ENCODE measurements around the gene SLC25A13.
"Not testable (repeated sequence)": the region's sequence is repeated elsewhere in the genome, so short reads cannot be mapped to it uniquely, and the experiment has no call there.

SLC25A13 gene

GRCh38 chr7:96196676-96197075 lies 125.2 kb downstream of the SLC25A13 start:
- FAIRE-seq, result no peak

- no peak for FAIRE-seq
Measured at GRCh38 chr7:96189129-96189820, 132.6 kb downstream of the SLC25A13 start.

- FAIRE-seq, result no peak
Measured at GRCh38 chr7:96188591-96188991, 133.3 kb downstream of the SLC25A13 start.

GRCh38 chr7:96188174-96188581 lies 133.7 kb downstream of the SLC25A13 start:
- no peak for FAIRE-seq

- no peak for FAIRE-seq
Measured at GRCh38 chr7:96187735-96188134, 134.2 kb downstream of the SLC25A13 start.

- FAIRE-seq, result no peak
Measured at GRCh38 chr7:96184783-96185182, 137.1 kb downstream of the SLC25A13 start.

- FAIRE-seq, result no peak
Measured at GRCh38 chr7:96183163-96183670, 138.7 kb downstream of the SLC25A13 start.

- FAIRE-seq, result no peak
Measured at GRCh38 chr7:96182424-96183158, 139.3 kb downstream of the SLC25A13 start.

GRCh38 chr7:96181174-96181573 lies 140.7 kb downstream of the SLC25A13 start:
- no peak for FAIRE-seq

GRCh38 chr7:96179837-96180236 lies 142.1 kb downstream of the SLC25A13 start:
- FAIRE-seq, result no peak

- no peak for FAIRE-seq
Measured at GRCh38 chr7:96179341-96179740, 142.6 kb downstream of the SLC25A13 start.

GRCh38 chr7:96178581-96178980 lies 143.3 kb downstream of the SLC25A13 start:
- FAIRE-seq, result no peak

GRCh38 chr7:96177353-96177752 lies 144.5 kb downstream of the SLC25A13 start:
- FAIRE-seq, result no peak

GRCh38 chr7:96174812-96175211 lies 147.1 kb downstream of the SLC25A13 start:
- no peak for FAIRE-seq

GRCh38 chr7:96173781-96174180 lies 148.1 kb downstream of the SLC25A13 start:
- no peak for FAIRE-seq

GRCh38 chr7:96169439-96169838 lies 152.5 kb downstream of the SLC25A13 start:
- FAIRE-seq, result no peak

- FAIRE-seq, result no peak
Measured at GRCh38 chr7:96167424-96167823, 154.5 kb downstream of the SLC25A13 start.

- no peak for FAIRE-seq
Measured at GRCh38 chr7:96161897-96162296, 160.0 kb downstream of the SLC25A13 start.

GRCh38 chr7:96157856-96158255 lies 164.0 kb downstream of the SLC25A13 start:
- FAIRE-seq, result no peak

GRCh38 chr7:96154506-96154905 lies 167.4 kb downstream of the SLC25A13 start:
- FAIRE-seq, result not testable (repeated sequence)

GRCh38 chr7:96152706-96153105 lies 169.2 kb downstream of the SLC25A13 start:
- no peak for FAIRE-seq

- no peak for FAIRE-seq
Measured at GRCh38 chr7:96151889-96152288, 170.0 kb downstream of the SLC25A13 start.

GRCh38 chr7:96144260-96144526 lies 177.7 kb downstream of the SLC25A13 start:
- FAIRE-seq, result no peak

GRCh38 chr7:96143495-96144259 lies 178.2 kb downstream of the SLC25A13 start:
- no peak for FAIRE-seq
